HCT116 (cell line): ENCODE measurements around the gene NCKAP5. TPM values are rescaled to one million over a fixed set of nuclear protein-coding genes. Genes with fewer than 3 reads are reported as not detected.

Experiments used
- ATAC-seq: fragments of 200-7000 bp; cut with Tn5 transposase; 2 replicates; pipeline ENCODE4 v1.9.1; 2020; ENCODE audit warnings: mild to moderate bottlenecking, moderate library complexity
- BruUV-seq: library from RNA; stranded (reverse); fragments of 400-500 nt; replicated peaks from 2 replicates; lab custom pipeline; 2021; lab: Mats Ljungman, UMichigan
- CTCF ChIA-PET: fragments of 300-600 bp; sonication (Branson Sonifier 250); formaldehyde crosslinking; loops from one replicate; lab custom pipeline; 2021; ENCODE audit warnings: antibody characterized with exemption; lab: Charles Lee
- POLR2A ChIA-PET: fragments of 300-600, 350-600 bp; sonication (Branson Sonifier 250); formaldehyde crosslinking; loops from one replicate; lab custom pipeline; 2021; ENCODE audit warnings: antibody characterized with exemption; lab: Charles Lee
- RAD21 ChIA-PET, 2 experiments: fragments of 300-600 bp; sonication (Branson Sonifier 250); formaldehyde crosslinking; loops; one replicate each; lab custom pipeline; 2023; ENCODE audit warnings: low total read pairs in 2 of 2; ENCODE audit not compliant: uncharacterized antibody in 2 of 2, unreplicated experiment in 2 of 2, low non-redundant PET in 1 of 2; lab: Charles Lee
- DNase-seq: peaks from one replicate; pipeline ENCODE4 v3.0.0-alpha.2; 2010; ENCODE audit warnings: low read depth, low spot score
- H2AFZ ChIP-seq: fragments of 200-600 bp; shearing (Covaris generic), sonication (generic); 2 replicates; pipeline ENCODE4 v1.6.1; 2017; ENCODE audit warnings: low read depth, mixed run types, mixed read lengths, antibody characterized with exemption, low read length; ENCODE audit not compliant: poor library complexity, severe bottlenecking
- H3K27ac ChIP-seq: 2 replicates; pipeline ENCODE4 v1.5.1; 2012; ENCODE audit warnings: low read depth, low read length
- H3K27me3 ChIP-seq: fragments of 200-600 bp; sonication (generic); 2 replicates; pipeline ENCODE4 v1.6.1; 2016; ENCODE audit warnings: mixed run types, low read length, mixed read lengths; ENCODE audit not compliant: insufficient read depth
- H3K36me3 ChIP-seq, 2 experiments: fragments of 200-500 bp in 1 of 2; fragments of 200-600 bp in 1 of 2; sonication (Bioruptor generic) in 1 of 2; sonication (generic) in 1 of 2; 2 replicates each; pipeline versions ENCODE4 v1.5.1 to v1.6.1; 2014 to 2016; ENCODE audit warnings: low read length in 2 of 2, inconsistent platforms in 1 of 2, mixed read lengths in 1 of 2, mixed run types in 1 of 2; ENCODE audit not compliant: insufficient read depth in 2 of 2, control insufficient read depth in 1 of 2
- H3K4me1 ChIP-seq, 2 experiments: fragments of 200-600 bp in 1 of 2; sonication (generic) in 1 of 2; 2 replicates each; pipeline versions ENCODE4 v1.5.1 to v1.6.1; 2012 to 2017; ENCODE audit warnings: low read length in 2 of 2, inconsistent platforms in 1 of 2, mild to moderate bottlenecking in 1 of 2, mixed read lengths in 1 of 2, mixed run types in 1 of 2, moderate library complexity in 1 of 2; ENCODE audit not compliant: insufficient read depth in 2 of 2, control insufficient read depth in 1 of 2
- H3K4me2 ChIP-seq: fragments of 200-600 bp; sonication (generic); 2 replicates; pipeline ENCODE4 v1.6.1; 2017; ENCODE audit warnings: mixed run types, low read length, mixed read lengths
- H3K4me3 ChIP-seq, 2 experiments: fragments of 200-600 bp in 1 of 2; sonication (generic) in 1 of 2; replicated peaks in 1 of 2; 2 replicates each; pipeline ENCODE4 v1.5.1; 2011 to 2016; ENCODE audit warnings: low read length in 2 of 2, control low read depth in 1 of 2, low read depth in 1 of 2, mild to moderate bottlenecking in 1 of 2, mixed read lengths in 1 of 2, mixed run types in 1 of 2
- H3K79me2 ChIP-seq: fragments of 200-600 bp; sonication (generic); 2 replicates; pipeline ENCODE4 v1.6.1; 2017; ENCODE audit warnings: mild to moderate bottlenecking, mixed run types, low read length, moderate library complexity, mixed read lengths; ENCODE audit not compliant: insufficient read depth
- H3K9ac ChIP-seq: fragments of 200-600 bp; sonication (generic); 2 replicates; pipeline ENCODE4 v1.6.1; 2016; ENCODE audit warnings: low read length, mixed read lengths
- H3K9me2 ChIP-seq: fragments of 200-600 bp; sonication (generic), shearing (Covaris generic); 2 replicates; pipeline ENCODE4 v1.6.1; 2017; ENCODE audit warnings: mixed run types, mild to moderate bottlenecking, moderate library complexity; ENCODE audit not compliant: insufficient read depth
- H3K9me3 ChIP-seq, 2 experiments: fragments of 200-500 bp in 1 of 2; fragments of 200-600 bp in 1 of 2; sonication (Bioruptor generic) in 1 of 2; sonication (generic) in 1 of 2; 2 replicates each; pipeline ENCODE4 v1.6.1; 2014 to 2017; ENCODE audit warnings: low read length in 2 of 2, mixed read lengths in 2 of 2, inconsistent platforms in 1 of 2, low read depth in 1 of 2, mild to moderate bottlenecking in 1 of 2, mixed run types in 1 of 2, moderate library complexity in 1 of 2; ENCODE audit not compliant: control insufficient read depth in 1 of 2, insufficient read depth in 1 of 2
- H4K20me1 ChIP-seq: fragments of 200-600 bp; sonication (generic), shearing (Covaris generic); 2 replicates; pipeline ENCODE4 v1.6.1; 2017; ENCODE audit warnings: mixed run types, mild to moderate bottlenecking, moderate library complexity; ENCODE audit not compliant: insufficient read depth
- ATF3 ChIP-seq: IDR thresholded peaks from 2 replicates; pipeline ENCODE4 v1.6.1; 2012
- CBX3 ChIP-seq: IDR thresholded peaks from 2 replicates; pipeline ENCODE4 v1.6.1; 2012; ENCODE audit warnings: low read depth
- CEBPB ChIP-seq: IDR thresholded peaks from 2 replicates; pipeline ENCODE4 v1.6.1; 2012; ENCODE audit warnings: low read depth
- CTCF ChIP-seq, 3 experiments: fragments of 200-600 bp in 1 of 3; sonication (generic) in 1 of 3; IDR thresholded peaks in 2 of 3; conservative IDR thresholded peaks in 1 of 3; 2 replicates each; pipeline ENCODE4 v1.5.1; 2012 to 2017; ENCODE audit warnings: low read depth in 2 of 3, low read length in 2 of 3, antibody characterized with exemption in 1 of 3, borderline replicate concordance in 1 of 3, control low read depth in 1 of 3, mild to moderate bottlenecking in 1 of 3, mixed read lengths in 1 of 3, mixed run types in 1 of 3, moderate library complexity in 1 of 3; ENCODE audit not compliant: insufficient read depth in 1 of 3
- EGR1 ChIP-seq: IDR thresholded peaks from 2 replicates; pipeline ENCODE4 v1.6.1; 2012; ENCODE audit warnings: low read depth
- EZH2 ChIP-seq: fragments of 200-600 bp; sonication (generic); IDR thresholded peaks from 2 replicates; pipeline ENCODE4 v1.6.1; 2017; ENCODE audit warnings: antibody characterized with exemption, mixed run types
- FOSL1 ChIP-seq: IDR thresholded peaks from 2 replicates; pipeline ENCODE4 v1.6.1; 2012; ENCODE audit warnings: low read depth
- MAX ChIP-seq: IDR thresholded peaks from 2 replicates; pipeline ENCODE4 v1.6.1; 2012
- POLR2A ChIP-seq: IDR thresholded peaks from 2 replicates; pipeline ENCODE4 v1.7.0; 2011; ENCODE audit warnings: borderline replicate concordance; ENCODE audit not compliant: insufficient read depth, insufficient read length; ENCODE audit errors: extremely low read depth
- POLR2AphosphoS5 ChIP-seq: IDR thresholded peaks from 2 replicates; pipeline ENCODE4 v1.6.1; 2011; ENCODE audit warnings: mild to moderate bottlenecking, low read depth, low read length, moderate library complexity
- RAD21 ChIP-seq: IDR thresholded peaks from 2 replicates; pipeline ENCODE4 v1.6.1; 2012; ENCODE audit warnings: low read depth, mild to moderate bottlenecking
- REST ChIP-seq: IDR thresholded peaks from 2 replicates; pipeline ENCODE4 v1.6.1; 2012; ENCODE audit warnings: low read depth
- SP1 ChIP-seq: IDR thresholded peaks from 2 replicates; pipeline ENCODE4 v1.6.1; 2012; ENCODE audit warnings: low read depth
- SRF ChIP-seq: IDR thresholded peaks from 2 replicates; pipeline ENCODE4 v1.6.1; 2012; ENCODE audit warnings: low read depth
- intact Hi-C: fragments of 100-400 bp; cut with micrococcal nuclease; formaldehyde crosslinking; loops from 2 replicates; pipeline ENCODE4 v1.10.0; 2022
- total RNA-seq: library from RNA; stranded (reverse); gene quantifications from one replicate; pipeline ENCODE4 v1.2.1, GENCODE V29; 2021; ENCODE audit not compliant: unreplicated experiment

The NCKAP5 gene
- total RNA-seq, 1 experiment from 2014 or later, result 0.30 TPM

- TF ChIP-seq MAX (no peak), POLR2AphosphoS5 (no peak), FOSL1 (no peak)
These were observed 696.4 kb downstream of the NCKAP5 start (continued) for GRCh38 chr2:132871831-132872230.

- Histone ChIP-seq H3K9me2 (no peaks in the 10 kb centered on the region), H3K36me3 (no peaks in the 10 kb centered on the region), H4K20me1 (no peaks in the 10 kb centered on the region), H3K4me3 (no peak overlapping the region), H3K9ac (no peak overlapping the region), H3K27me3 (no peaks in the 10 kb centered on the region; the same call in 1 of the 2 replicates), H2AFZ (no peak overlapping the region), H3K4me2 (no peak overlapping the region), H3K9me3 (no peaks in the 10 kb centered on the region), H3K4me1 (no peaks in the 10 kb centered on the region), H3K79me2 (no peaks in the 10 kb centered on the region), H3K27ac (no peak overlapping the region)
- POLR2A ChIA-PET, result no interaction called here
- ATAC-seq (no peak), DNase-seq (no peak)
- CTCF ChIA-PET, result no interaction called here
- TF ChIP-seq ATF3, result no peak
- no peak for TF ChIP-seq CBX3
- TF ChIP-seq EZH2, result no peak
- no TSS peak for BruUV-seq
- RAD21 ChIA-PET, result no interaction called here
- intact Hi-C loops, result no loop called here
These were observed 704.3 kb downstream of the NCKAP5 start for GRCh38 chr2:132863961-132864360.

- BruUV-seq, result no TSS peak
- Histone ChIP-seq H3K4me3 (no peak overlapping the region), H3K9me2 (no peaks in the 10 kb centered on the region), H3K9me3 (no peaks in the 10 kb centered on the region), H3K79me2 (no peaks in the 10 kb centered on the region), H3K4me1 (no peaks in the 10 kb centered on the region), H4K20me1 (no peaks in the 10 kb centered on the region), H3K36me3 (no peaks in the 10 kb centered on the region), H2AFZ (no peak overlapping the region), H3K27me3 (peaks cover 9% of the 10 kb centered on the region; the same call in 1 of the 2 replicates), H3K4me2 (no peak overlapping the region), H3K27ac (no peak overlapping the region), H3K9ac (no peak overlapping the region)
- intact Hi-C loops, result no loop called here
- ChIA-PET POLR2A (no interaction called here), RAD21 (no interaction called here), CTCF (no interaction called here)
- no peak for ATAC-seq
- no peak for DNase-seq
- no peak for TF ChIP-seq SRF
- no peak for TF ChIP-seq EZH2
- TF ChIP-seq SP1, result no peak
- TF ChIP-seq RAD21, result no peak
- no peak for TF ChIP-seq MAX
- no peak for TF ChIP-seq POLR2AphosphoS5
- TF ChIP-seq CTCF (IDR thresholded peaks at IDR 0.05 in 2 of 3, conservative IDR thresholded peaks at IDR 0.05 in 1 of 3; ENCODE audit: borderline replicate concordance in 1 of 3, insufficient read depth in 1 of 3, low read depth in 2 of 3, low read length in 2 of 3), result no peak
- no peak for TF ChIP-seq POLR2A
- TF ChIP-seq CEBPB, result no peak
- TF ChIP-seq EGR1, result no peak
- no peak for TF ChIP-seq REST
These were observed 708.0 kb downstream of the NCKAP5 start for GRCh38 chr2:132860220-132860619.
